Activated T-cell treated with anti-CD3 and anti-CD28 coated beads, Interleukin-2, amount 50 U/mL, for 48 hours (primary cell): Measurements from ENCODE around the gene STAT5B.
A peak's percentile ranks its signal among the peaks of the same experiment; 100 is the strongest.
"Not testable (repeated sequence)": the region's sequence is repeated elsewhere in the genome, so short reads cannot be mapped to it uniquely, and the experiment has no call there.

Source experiments
- DNase-seq, 2 experiments: peaks; one replicate each; pipeline ENCODE4 v3.0.0-alpha.2; 2020

The STAT5B gene

DNA sequence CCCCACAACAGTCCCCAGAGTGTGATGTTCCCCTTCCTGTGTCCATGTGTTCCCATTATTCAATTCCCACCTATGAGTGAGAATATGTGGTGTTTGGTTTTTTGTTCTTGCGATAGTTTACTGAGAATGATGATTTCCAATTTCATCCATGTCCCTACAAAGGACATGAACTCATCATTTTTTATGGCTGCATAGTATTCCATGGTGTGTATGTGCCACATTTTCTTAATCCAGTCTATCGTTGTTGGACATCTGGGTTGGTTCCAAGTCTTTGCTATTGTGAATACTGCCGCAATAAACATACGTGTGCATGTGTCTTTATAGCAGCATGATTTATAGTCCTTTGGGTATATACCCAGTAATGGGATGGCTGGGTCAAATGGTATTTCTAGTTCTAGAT lies 11.8 kb downstream of the STAT5B start:
- not testable (repeated sequence) for DNase-seq

DNA sequence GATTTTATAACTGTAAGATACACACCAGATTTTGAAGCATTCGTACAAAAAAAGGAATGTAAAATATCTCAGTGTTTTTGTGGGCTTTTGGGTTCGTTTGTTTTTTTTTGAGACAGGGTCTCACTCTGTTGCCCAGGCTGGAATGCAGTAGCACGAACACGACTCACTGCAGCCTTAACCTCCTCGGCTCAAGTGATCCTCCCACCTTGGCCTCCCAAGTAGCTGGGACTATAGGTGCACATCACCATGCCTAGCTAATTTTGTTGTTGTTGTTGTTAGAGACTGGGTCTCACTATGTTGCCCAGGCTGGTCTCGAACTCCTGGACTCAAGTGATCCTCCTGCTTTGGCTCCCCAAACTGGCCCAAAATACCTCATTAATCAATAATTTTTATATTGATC lies 15.9 kb downstream of the STAT5B start:
- peak in 1 of 2 experiments; percentile 10 for DNase-seq

DNA sequence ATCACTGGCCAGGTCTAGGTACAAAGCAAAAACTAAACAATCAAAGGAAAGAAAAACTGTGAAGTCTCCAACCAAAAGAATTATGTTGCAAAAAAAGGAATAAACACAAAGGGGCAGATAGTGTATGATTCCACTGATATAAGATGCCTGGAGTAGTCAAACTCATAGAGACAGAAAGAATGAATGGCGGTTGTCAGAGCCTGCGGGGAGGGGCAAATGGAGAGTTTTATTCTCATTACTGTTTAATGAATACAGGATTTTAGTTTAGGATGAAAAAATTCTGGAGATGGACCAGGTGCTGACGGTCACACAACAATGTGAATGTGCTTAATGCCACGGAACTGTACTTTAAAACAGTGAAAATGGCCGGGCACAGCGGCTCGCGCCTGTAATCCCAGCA lies 20.7 kb downstream of the STAT5B start:
- DNase-seq = no peak

DNA sequence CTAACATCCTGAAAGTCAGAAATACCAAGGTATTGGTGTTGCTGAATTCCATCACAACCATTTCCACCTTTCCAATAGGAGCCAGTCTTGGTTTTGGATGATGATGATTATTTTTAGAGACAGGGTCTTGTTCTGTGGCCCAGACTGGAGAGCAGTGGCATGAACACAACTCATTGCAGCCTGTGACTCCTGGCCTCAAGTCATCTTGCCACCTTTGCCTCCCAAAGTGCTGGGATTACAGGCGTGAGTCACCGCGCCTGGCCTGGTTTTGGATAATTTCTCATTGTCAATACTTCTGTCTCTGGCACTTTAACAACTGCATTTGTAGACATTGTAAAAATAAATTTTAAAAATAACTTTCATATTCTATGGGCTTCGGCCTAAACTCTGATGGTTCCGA lies 22.6 kb downstream of the STAT5B start:
- no peak for DNase-seq

DNA sequence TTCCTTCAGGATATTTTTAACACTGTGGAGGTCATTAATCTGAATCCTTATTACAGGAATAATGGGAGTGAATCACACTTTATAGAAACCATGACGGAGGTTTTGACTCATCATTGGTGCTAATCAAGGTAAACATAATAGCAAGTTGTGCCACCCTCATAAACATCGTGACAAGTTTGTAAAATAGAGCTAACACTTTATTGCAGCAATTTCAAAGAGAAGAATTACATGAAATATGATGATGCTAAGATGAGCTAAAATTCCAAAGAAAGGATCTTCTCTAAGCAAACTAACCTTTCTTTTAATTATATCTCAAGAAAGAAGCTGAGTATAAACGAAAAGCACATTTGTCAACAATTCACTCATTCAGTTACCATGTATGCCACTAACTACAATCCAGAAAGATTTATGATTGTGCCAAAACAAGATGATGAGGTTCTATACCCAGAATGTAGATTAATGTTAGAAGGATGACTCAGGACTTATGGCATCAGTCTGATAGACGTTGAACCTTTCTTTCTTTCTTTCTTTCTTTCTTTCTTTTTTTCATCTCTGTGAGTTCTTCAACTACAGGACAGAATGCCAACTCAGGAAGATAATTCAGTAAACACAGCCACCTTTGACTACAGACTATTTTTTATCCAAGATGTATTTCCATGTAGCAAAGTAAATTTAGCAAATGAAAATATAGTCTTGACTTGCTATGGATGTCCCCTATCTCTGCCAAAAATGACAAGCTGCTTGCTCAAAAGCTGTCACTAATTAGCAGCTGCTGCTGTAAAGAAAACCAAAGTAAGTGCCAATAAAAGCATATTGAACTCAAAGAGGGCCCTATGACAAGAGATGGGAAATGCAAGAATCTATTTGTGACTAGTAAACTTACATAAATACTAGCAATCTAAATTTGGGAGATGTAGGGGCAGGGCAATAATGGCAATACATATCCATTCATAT lies 23.3 kb downstream of the STAT5B start:
- no peak for DNase-seq

DNA sequence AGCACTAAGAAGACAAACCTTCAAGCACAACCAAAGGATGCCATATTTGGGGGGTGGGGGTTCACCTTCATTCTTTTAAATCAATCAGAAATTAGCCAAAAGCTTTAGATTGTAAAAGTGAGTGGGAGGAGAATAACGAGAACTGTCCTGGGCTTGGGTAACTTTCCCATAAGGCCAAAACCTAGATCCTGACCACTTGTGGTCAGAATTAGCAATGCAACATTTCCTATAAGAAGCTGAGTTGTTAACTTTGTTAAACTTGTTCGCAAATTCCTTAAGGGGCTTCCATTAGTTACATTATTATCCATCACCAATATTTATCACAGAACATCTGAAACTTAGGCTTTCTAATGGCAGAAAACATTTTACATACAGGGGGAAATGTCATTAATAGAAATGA lies 25.1 kb downstream of the STAT5B start:
- no peak for DNase-seq

DNA sequence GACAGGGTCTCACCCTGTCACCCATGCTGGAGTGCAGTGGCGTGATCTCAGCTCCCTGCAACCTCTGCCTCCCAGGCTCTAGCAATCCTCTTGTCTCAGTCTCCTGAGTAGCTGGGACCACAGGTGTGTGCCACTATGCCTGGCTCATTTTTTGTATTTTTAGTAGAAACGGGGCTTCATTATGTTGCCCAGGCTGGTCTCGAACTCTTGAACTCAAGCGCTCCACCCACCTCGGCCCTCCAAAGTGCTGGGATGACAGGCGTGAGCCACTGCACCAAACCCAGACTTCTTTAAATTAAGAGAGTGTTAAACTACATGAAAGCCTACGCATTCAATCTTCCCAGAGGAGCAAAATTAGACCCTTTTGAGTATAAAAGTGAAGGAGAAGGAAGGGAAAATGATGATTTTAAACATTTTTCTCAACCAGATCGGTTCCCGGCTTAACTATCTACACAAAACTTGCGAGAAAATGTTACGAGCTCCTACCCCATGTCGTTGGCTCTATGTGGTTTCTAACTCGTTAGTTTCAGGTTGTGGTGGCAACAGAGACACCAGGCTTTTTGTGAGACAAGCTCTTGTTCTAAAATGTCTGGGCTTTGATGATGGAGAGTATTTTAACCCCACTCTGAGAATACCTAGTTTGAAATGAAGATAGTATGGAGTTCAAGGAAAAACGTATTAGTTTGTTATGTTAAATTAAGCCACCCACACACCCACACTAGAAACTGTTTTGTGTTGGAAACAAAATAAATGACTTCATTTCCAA lies 26.3 kb downstream of the STAT5B start:
- peak; percentile 54 to 62 for DNase-seq

DNA sequence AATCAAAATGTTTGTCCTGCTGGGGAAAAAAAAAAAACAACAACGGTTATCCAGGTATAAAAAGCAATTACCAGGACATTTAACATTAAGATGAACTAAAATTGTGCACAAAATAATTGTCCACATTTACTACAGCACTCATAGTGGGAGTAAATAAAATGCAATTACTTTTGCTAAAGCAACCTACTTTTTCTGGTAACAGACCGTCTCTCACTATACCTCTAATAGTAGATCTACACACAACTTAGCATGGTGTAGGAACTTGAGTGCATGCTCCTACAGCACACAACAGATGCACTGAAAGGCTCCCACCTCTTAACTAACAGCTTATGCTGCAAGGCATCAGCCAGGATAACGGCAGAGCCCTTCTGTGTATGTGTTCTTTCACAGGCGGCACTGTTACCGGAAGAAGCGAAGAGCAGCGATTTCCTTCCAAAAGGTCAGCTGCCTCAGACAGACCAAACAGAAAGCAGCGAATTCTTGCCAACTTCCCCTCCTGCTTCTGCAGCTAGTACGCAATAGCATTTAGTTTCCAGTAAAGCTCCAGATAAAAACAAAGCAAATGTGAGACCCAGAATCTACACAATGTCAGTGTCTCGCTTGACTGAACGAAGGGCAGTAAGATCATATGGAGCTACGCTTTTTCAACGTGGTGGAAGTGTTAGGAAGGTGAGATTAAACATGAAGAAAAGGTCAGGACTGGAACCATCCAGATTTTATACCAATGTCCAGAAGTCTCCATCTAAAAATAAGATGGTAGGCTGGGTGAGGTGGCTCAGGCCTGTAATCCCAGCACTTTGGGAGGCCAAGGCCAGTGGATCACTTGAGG lies 27.6 kb downstream of the STAT5B start:
- DNase-seq = peak; percentile 74 to 78

DNA sequence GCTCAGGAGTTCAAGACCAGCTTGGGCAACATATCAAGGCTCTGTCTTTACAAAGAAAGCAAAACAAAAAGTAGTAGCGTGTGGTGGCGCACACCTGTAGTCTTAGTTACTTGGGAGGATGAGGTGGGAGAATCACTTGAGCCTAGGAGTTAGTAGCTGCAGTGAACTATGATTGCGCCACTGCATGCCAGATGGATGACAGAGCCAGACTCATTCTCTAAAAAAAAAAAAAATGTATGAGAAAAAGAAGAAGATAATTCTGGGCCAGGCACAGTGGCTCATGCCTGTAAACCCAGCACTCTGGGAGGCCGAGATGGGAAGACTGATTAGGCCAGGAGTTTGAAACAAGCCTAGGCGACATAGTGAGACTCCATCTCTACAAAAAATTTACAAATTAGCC lies 28.5 kb downstream of the STAT5B start:
- no peak for DNase-seq

DNA sequence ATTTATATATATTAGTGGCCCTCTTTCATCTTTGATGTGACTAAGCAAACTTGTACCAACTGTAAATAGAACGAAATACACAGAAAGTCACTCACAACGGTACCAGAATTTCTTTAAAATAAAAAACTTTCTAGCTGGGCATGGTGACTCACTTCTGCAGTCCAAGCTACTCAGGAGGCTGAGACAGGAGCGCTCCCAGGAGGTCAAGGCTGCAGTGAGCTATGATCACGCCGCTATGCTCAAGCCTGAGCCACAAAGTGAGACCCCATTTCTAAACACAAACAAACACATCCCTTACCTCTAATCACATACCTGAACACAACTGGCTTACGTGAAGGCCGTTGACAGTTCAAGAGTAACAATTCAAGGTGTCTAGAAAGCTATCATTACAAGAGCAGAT lies 29.7 kb downstream of the STAT5B start:
- DNase-seq = peak in 1 of 2 experiments; percentile 45

DNA sequence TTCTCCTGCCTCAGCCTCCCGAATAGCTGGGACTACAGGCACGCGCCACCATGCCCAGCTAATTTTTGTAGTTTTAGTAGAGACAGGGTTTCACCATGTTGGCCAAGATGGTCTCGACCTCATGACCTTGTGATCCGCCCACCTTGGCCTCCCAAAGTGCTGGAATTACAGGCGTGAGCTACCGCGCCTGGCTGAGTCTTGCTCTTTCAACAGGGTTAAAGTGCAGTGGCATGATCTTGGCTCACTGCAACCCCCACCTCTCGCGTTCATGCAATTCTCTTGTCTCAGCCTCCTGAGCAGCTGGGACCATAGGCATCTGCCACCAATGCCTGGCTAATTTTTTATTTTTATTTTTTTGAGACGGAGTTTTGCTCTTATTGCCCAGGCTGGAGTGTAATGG lies 31.0 kb downstream of the STAT5B start:
- not testable (repeated sequence) for DNase-seq

DNA sequence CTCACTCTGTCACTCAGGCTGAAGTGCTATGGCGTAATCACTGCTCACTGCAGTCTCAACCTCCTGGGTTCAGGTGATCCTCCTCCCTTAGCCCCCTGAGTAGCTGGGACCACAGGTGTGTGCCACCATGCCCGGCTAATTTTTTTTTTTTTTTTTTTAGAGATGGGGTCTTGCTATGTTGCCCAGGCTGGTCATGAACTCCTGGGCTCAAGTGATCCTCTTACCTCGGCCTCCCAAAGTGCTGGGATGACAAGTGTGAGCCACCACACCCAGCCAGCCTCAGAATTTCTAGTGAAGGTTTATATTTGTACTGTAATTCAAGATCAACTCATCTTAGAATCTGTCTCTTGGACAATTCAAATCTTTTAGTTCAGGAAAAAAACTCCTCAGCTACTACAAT lies 32.1 kb downstream of the STAT5B start:
- DNase-seq = not testable (repeated sequence)

DNA sequence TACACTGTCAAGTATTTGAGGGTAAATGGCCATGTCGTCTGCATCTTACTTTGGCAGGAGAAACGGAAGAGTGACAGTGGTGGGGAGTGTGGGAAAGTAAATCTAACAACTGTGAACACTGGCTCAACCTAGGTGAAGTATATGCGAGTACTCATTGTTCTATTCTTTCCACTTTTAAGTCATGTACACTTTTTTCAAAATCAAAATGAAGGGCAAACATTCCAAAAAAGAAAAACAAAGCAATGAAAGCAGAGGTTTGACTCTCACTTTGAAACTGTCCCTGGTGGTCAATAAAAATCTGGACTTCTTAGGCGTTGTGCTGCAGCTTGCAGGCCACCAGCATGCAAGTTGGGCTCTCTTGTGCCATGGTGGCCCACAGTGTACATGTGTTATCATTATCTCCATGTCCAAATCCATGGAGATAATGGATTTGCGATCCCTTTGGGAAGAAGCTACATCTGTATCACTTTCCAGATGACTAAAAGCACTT lies 32.7 kb downstream of the STAT5B start:
- DNase-seq = no peak

DNA sequence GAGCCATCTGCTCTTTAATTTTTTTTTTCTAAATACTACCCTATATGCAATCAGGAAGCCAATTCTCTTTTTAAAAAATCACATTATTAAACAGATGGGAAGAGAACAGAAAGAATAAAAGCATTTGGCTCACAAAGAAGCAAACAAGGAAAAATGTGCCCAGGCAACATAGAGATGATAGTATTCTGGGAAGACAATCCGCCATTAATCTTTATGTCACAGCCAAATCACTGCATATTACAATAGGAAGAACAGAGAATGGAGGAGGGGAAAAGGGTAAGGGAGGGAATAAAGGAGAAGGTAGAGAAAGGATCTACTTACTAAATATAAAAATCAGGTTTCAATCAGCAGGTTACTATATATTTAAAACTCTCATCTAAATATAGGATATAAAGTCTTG lies 34.3 kb downstream of the STAT5B start:
- DNase-seq = no peak

DNA sequence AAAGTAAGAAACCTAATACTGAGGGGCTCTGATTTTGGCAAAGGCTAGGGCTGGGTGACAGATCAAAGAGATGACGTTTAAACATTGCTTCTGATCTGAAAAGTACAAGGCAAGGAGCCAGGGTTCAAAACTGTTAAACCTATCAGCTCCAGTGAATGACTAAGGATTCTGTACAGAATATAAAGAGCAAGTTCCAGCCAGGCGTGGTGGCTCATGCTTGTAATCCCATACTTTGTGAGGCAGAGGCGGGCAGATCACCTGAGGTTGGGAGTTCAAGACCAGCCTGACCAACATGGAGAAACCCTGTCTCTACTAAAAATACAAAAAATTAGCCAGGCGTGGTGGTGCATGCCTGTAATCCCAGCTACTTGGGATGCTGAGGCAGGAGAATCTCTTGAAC lies 35.3 kb downstream of the STAT5B start:
- not testable (repeated sequence) for DNase-seq

DNA sequence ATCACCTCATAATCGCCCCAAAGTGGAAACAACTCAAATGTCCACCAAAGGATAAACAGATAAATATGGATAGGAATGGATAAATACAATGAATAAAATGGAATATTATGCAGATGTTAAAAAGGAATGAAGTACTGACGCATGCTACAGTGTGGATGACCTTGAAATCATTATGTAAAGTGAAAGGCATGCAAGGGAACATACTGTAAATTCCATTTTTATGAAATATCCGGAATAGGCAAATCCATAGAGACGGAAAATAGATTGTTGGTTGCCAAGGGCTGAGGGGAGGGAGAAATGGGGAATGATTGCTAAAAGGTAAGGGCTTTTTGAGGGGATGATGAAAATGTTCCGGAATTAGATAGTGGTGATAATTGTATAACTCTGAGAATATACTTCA lies 36.0 kb downstream of the STAT5B start:
- no peak for DNase-seq

DNA sequence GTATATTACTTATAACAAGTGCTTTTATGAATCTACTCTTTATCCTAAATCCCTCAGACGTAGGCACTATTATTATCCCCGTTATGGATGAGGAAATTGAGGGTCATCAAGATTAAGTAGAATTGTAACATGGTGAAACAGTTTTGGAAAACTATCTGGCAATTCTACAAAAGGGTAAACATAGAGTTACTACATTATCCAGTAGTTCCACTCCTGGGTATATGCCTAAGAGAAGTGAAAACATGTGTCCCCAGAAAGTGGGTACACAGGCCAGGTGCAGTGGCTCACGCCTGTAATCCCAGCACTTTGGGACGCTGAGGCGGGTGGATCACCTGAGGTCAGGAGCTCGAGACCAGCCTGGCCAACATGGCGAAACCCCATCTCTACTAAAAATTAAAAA lies 36.6 kb downstream of the STAT5B start:
- DNase-seq = not testable (repeated sequence)

DNA sequence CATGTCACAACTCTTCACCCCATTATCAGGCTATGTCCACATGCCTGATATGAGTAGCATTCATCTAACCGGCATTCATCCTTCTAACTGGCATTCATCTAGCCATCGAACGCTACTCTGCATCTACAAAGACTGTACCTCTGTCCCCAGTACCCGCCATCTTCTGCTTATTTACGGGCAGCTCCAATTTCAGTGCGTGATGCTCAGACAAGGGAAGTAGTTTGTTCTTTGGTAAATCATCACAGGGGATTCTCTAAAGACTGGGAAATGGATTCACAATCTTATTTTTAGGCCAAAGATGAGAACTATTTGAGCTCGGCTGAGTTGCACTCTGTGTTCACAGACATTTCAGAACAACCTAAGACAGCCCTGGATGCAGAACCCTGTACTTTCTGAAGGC lies 39.4 kb downstream of the STAT5B start:
- DNase-seq = no peak

DNA sequence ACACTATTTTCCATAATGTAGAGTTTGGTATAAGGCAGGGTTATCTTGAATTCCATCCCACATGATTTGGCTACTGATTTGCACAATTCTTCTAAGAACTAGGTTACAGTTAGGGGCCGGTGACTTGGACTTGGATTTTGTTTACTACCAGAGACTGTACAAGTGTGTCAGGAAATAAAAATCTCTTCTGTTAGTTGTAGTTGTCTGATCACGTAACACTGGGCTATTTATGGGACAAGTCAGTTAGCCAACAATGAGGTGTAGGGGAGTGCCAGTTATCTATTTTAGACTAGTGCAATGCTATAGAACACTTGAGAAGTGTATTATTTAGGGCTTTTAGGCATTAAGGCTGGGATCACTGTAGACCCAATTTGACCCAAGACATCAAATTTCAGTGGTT lies 42.2 kb downstream of the STAT5B start:
- no peak for DNase-seq

DNA sequence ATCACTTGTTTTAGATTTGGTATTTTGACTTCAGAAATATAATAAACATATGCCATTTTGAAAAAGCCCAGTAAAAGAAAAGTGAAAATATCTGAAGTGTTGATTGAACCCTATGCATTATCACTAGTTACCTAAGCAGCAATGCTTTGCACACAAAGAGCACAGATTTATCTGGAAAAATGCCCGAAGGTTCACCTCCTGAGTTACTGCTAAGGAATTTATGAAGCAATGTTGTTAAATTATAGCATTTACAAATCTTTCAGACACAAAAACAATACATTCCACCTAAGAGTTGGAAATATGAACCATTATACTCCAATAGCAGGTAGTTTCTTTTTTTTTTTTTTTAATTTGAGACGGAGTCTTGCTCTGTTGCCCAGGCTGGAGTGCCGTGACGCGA lies 43.0 kb downstream of the STAT5B start:
- no peak for DNase-seq

DNA sequence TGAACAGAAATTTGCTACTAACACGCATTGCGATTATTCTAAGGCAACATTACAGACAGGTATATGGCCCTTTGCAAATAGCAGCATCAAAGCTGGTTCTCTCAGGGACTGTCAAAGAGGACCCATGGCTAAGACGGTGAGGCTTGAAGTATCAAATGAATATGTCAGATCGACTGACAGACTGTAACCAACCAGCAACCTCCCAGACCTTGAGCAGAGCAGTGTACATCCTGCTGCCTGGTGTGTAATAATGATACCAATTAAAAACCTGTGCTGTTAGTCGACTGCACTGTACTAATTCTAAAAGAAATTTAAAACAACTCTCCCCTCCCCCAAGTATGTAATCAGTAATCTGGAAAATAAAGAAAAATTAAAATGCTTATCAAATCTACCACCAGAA lies 46.0 kb downstream of the STAT5B start:
- no peak for DNase-seq

DNA sequence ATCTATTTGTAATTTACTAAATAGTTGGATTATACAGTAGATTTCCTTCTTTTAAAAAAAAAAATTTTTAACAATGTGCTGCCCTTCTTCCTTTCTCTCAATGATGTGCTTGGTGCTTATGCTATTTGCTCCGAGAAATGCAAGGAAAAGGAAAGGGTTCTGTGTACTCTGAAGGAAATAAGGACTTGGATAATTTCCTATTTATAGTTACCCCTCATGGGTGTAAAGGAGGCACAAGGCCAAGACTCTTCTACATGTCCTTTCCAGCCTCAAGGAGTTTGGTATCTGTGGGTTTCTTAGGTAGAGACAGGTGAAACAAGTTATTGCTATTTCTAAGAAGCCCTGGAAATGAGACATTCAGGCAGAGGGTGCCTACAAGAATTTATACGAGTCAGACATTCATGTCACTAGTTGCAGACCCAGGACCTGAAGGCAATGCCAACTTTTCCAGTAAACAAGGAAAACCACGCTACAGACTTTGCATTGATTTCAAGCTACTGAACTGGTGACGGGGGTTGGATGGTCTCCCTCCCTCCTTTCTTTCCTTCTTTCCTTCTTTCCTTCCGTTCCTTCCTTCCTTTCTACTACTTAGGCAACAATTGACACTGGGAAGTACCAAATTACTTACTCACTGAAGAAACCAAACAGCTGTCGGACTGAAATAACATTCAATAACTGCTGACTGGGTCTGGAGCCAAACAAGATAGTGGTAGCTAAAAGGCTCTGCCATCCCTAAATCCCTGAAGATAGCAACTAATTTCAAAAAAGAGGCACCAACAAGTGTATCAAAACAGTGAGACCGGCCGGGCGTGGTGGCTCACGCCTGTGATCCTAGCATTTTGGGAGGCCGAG lies 48.1 kb downstream of the STAT5B start:
- no peak for DNase-seq
